Esophagus squamous epithelium (tissue), 5 donors: Measurements from ENCODE around the gene MTERF2. TPM values are rescaled to one million over a fixed set of nuclear protein-coding genes. Genes with fewer than 3 reads are reported as not detected.

Source experiments
- DNase-seq: peaks from one replicate; lab custom pipeline; 2025; lab: John Stamatoyannopoulos, UW
- H3K27ac ChIP-seq, 4 donors: fragments of 200-600 bp; sonication (generic); one replicate each; pipeline ENCODE4 v1.5.1; 2016 to 2019; ENCODE audit warnings: mild to moderate bottlenecking in 1 of 4
- H3K27me3 ChIP-seq, 4 donors: fragments of 200-600 bp; sonication (generic); 1 replicate in 3 of 4; 2 replicates in 1 of 4; pipeline versions ENCODE4 v1.5.1 to v1.6.0; 2017 to 2021; ENCODE audit warnings: antibody characterized with exemption in 1 of 4
- H3K36me3 ChIP-seq, 3 donors: fragments of 200-600 bp; sonication (generic); one replicate each; pipeline ENCODE4 v1.5.1; 2016 to 2019
- H3K4me1 ChIP-seq, 3 donors: fragments of 200-600 bp; sonication (generic); one replicate each; pipeline ENCODE4 v1.5.1; 2017 to 2019
- H3K4me3 ChIP-seq, 4 donors: fragments of 200-600 bp; sonication (generic); 1 replicate in 3 of 4; 2 replicates in 1 of 4; pipeline ENCODE4 v1.5.1; 2016 to 2019; ENCODE audit warnings: mild to moderate bottlenecking in 2 of 4, moderate library complexity in 1 of 4
- H3K9me3 ChIP-seq, 3 donors: fragments of 200-600 bp; sonication (generic); one replicate each; pipeline ENCODE4 v1.5.1; 2016 to 2019
- CTCF ChIP-seq, 6 experiments: fragments of 450-650 bp in 4 of 6; fragments of 200-600 bp in 2 of 6; sonication (generic) in 2 of 6; IDR thresholded peaks; one replicate each; pipeline ENCODE4 v1.5.1; 2016 to 2019; ENCODE audit warnings: antibody characterized with exemption in 6 of 6, mild to moderate bottlenecking in 4 of 6, moderate library complexity in 4 of 6
- POLR2A ChIP-seq, 4 donors: fragments of 450-650 bp; IDR thresholded peaks; one replicate each; pipeline ENCODE4 v1.6.1; 2017; ENCODE audit warnings: antibody characterized with exemption in 4 of 4, mild to moderate bottlenecking in 4 of 4, moderate library complexity in 3 of 4
- WGBS, 2 donors: methylation state at CpG; one replicate each; pipeline ENCODE4 v1.1.5; 2018; 5-methylcytosine and 5-hydroxymethylcytosine counted together
- intact Hi-C: fragments of 100-400 bp; cut with DNase I; formaldehyde crosslinking; loops from one replicate; pipeline ENCODE4 v1.15.0; 2022
- total RNA-seq, 4 donors: library from RNA; depleted of rRNA; stranded (reverse); fragments of >200 nt; gene quantifications; one replicate each; pipeline ENCODE4 v1.1.0, GENCODE V29; 2016
- donor health status: DM: yes; HTN: yes; CAD: no.

MTERF2 gene
- total RNA-seq, 4 donors from 2014 or later, result 2.7 to 9.5 (median 4.2) TPM

GRCh38 chr12:106964526-106964925 is 22.4 kb downstream of the MTERF2 start:
- WGBS, 2 donors, result 87 to 88% methylated on average over 2 of the region's 2 CpGs
- TF ChIP-seq CTCF (IDR thresholded peaks at IDR 0.05) (no peak), POLR2A (IDR thresholded peaks at IDR 0.05) (no peak)
- Histone ChIP-seq H3K4me3 (no peak overlapping the region), H3K27ac (no peak overlapping the region), H3K9me3 (no peaks in the 10 kb centered on the region), H3K4me1 (peaks cover 0 to 13% (median 0%) of the 10 kb centered on the region in 3 donors), H3K27me3 (no peaks in the 10 kb centered on the region), H3K36me3 (peaks cover 0 to 31% (median 0%) of the 10 kb centered on the region in 3 donors)
- intact Hi-C loops, result no loop called here
- no peak for DNase-seq

GRCh38 chr12:106962286-106962685 is 24.7 kb downstream of the MTERF2 start:
- Histone ChIP-seq H3K27ac (no peak overlapping the region), H3K4me3 (no peak overlapping the region), H3K36me3 (peaks cover 0 to 11% (median 0%) of the 10 kb centered on the region in 3 donors), H3K27me3 (no peaks in the 10 kb centered on the region), H3K9me3 (no peaks in the 10 kb centered on the region), H3K4me1 (peaks cover 4 to 36% (median 15%) of the 10 kb centered on the region in 3 donors)
- intact Hi-C loops, result no loop called here
- WGBS, 2 donors, result 75 to 88% methylated on average over 3 of the region's 3 CpGs
- no peak for TF ChIP-seq POLR2A (IDR thresholded peaks at IDR 0.05)
- no peak for TF ChIP-seq CTCF (IDR thresholded peaks at IDR 0.05)
- DNase-seq, result no peak

GRCh38 chr12:106960443-106960842 is 26.5 kb downstream of the MTERF2 start:
- Histone ChIP-seq H3K27me3 (no peaks in the 10 kb centered on the region), H3K36me3 (peaks cover 0 to 8% (median 0%) of the 10 kb centered on the region in 3 donors), H3K27ac (no peak overlapping the region), H3K9me3 (no peaks in the 10 kb centered on the region), H3K4me3 (no peak overlapping the region), H3K4me1 (peaks cover 4 to 44% (median 15%) of the 10 kb centered on the region in 3 donors)
- intact Hi-C loops, result no loop called here
- no peak for DNase-seq
- WGBS, 2 donors, result 83% methylated on average over 3 of the region's 3 CpGs
- no peak for TF ChIP-seq CTCF (IDR thresholded peaks at IDR 0.05)
- TF ChIP-seq POLR2A (IDR thresholded peaks at IDR 0.05), result no peak

- peak overlapping the region; percentile 75 to 89 (median 81) for H3K4me3 ChIP-seq
- WGBS, 2 donors, result 13 to 14% methylated on average over 1 of the region's 1 CpG
- peaks cover 4 to 64% (median 24%) of the 10 kb centered on the region in 3 donors for H3K4me1 ChIP-seq
- no peaks in the 10 kb centered on the region for H3K36me3 ChIP-seq
- no peaks in the 10 kb centered on the region for H3K9me3 ChIP-seq
- TF ChIP-seq CTCF (IDR thresholded peaks at IDR 0.05) (no peak), POLR2A (IDR thresholded peaks at IDR 0.05) (no peak)
- intact Hi-C loops, result loop anchor here (10.0 kb wide), 1 partner anchor 137 kb away; the partner anchor contains the start of gene CRY1
- H3K27ac ChIP-seq, result no peak overlapping the region
- DNase-seq, result no peak
- H3K27me3 ChIP-seq, result no peaks in the 10 kb centered on the region
Observed at GRCh38 chr12:106957583-106957982, 29.4 kb downstream of the MTERF2 start.

DNA sequence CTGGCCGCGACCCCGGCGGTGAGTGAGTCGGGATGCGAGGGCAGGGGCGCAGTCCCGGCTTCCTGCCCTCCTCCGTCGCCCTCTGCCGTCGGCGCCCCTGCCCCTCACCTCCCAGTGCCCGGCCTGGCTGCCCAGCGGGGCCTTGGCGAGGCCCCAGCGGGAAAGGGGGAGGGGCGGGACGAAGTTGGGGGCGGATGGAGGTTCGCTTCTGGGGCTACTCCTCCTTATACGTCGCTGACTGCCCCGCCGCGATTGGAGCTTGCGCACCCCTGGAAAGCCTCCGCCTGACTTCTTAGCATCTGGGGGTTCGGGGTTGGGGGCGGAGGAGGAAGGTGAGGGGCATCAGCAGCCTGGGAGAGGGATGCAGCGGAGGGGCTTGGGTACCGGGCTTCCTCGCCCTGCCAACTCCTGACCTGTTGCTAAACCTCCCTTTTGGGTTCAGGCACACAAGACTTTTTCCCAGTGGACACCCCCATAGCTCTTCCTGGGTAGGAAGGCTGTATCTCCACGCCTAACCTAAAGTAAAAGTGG is 30.8 kb downstream of the MTERF2 start:
- intact Hi-C loops, result loop anchor here (10.0 kb wide), 1 partner anchor 139 kb away; the partner anchor contains the start of gene CRY1
- Histone ChIP-seq H3K4me3 (peak overlapping the region; percentile 75 to 89 (median 81)), H3K4me1 (peaks cover 4 to 53% (median 24%) of the 10 kb centered on the region in 3 donors), H3K36me3 (no peaks in the 10 kb centered on the region), H3K27me3 (no peaks in the 10 kb centered on the region), H3K9me3 (no peaks in the 10 kb centered on the region), H3K27ac (peak overlapping the region; percentile 89 to 95 (median 92))
- WGBS, 2 donors, result 0% methylated on average over 3 to 4 of the region's 34 CpGs
- TF ChIP-seq CTCF (IDR thresholded peaks at IDR 0.05) (peak in 2 of 6 experiments; percentile 9 to 14), POLR2A (IDR thresholded peaks at IDR 0.05) (no peak)
- DNase-seq, result no peak
